Measurements from ENCODE around the gene EPHA6. TPM values are rescaled to one million over a fixed set of nuclear protein-coding genes. Genes with fewer than 3 reads are reported as not detected.

Gene EPHA6
- total and polyA plus RNA-seq, 2 donors (not counting 1 experiment from before 2014, with no cell fraction given): not detected

DNA sequence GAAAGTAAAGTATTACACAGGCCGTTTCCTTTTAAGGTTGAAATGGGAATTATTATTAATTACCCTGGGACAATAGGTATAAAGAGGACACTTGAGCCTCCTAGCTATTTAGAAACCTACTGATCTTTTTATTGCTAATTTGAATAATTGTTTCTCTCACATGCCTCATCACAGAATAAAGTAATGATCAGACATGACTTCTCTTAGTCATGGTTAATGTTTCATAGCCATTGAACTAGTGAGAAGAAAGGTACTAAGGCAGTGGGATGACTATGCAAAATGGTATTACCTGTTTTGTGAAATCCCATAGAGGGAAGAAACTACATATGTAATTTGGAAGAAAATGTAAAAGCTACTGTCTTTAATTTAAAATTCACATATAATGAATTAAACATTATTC is 85.6 kb downstream of the EPHA6 start:
- DNase-seq (no peak), ATAC-seq (ENCODE audit: low read depth) (no peak)
- no peak overlapping the region for H3K4me3 Mint-ChIP-seq
- Histone ChIP-seq H3K9me3 (ENCODE audit: control extremely low read depth in 1 of 3, control insufficient read depth in 2 of 3, insufficient read depth in 1 of 3, low read length in 2 of 3) (peaks cover 0 to 1% (median 0%) of the 10 kb centered on the region in 3 donors), H3K4me3 (ENCODE audit: control extremely low read depth in 1 of 5, extremely low read depth in 1 of 5, insufficient read depth in 1 of 5, low read depth in 2 of 5, low read length in 4 of 5) (no peak overlapping the region), H3K4me2 (replicated peaks; ENCODE audit: low read depth, low read length, poor library complexity, severe bottlenecking) (no peak overlapping the region), H3K9ac (ENCODE audit: low read length) (no peak overlapping the region), H2AFZ (ENCODE audit: insufficient read depth, low read depth, low read length, poor library complexity, severe bottlenecking) (no peak overlapping the region), H4K20me1 (ENCODE audit: control insufficient read depth, insufficient read depth, low read length, poor library complexity, severe bottlenecking) (no peaks in the 10 kb centered on the region), H3K79me2 (ENCODE audit: control insufficient read depth, insufficient read depth, low read length) (no peaks in the 10 kb centered on the region), H3K27me3 (replicated peaks in 1 of 4; ENCODE audit: control extremely low read depth in 1 of 4, control insufficient read depth in 3 of 4, insufficient read depth in 4 of 4, low read length in 3 of 4) (no peaks in the 10 kb centered on the region), H3K27ac (ENCODE audit: low read length in 2 of 2) (no peak overlapping the region), H3K36me3 (replicated peaks in 1 of 2; ENCODE audit: control extremely low read depth in 1 of 2, control insufficient read depth in 1 of 2, extremely low read depth in 1 of 2, insufficient read depth in 2 of 2, low read length in 1 of 2) (no peaks in the 10 kb centered on the region), H3K4me1 (ENCODE audit: control insufficient read depth in 2 of 2, insufficient read depth in 2 of 2, low read length in 2 of 2) (no peaks in the 10 kb centered on the region)
- TF ChIP-seq EZH2 (IDR thresholded peaks at IDR 0.05; ENCODE audit: borderline replicate concordance, insufficient read depth, low read depth, low read length, poor library complexity, severe bottlenecking): no peak
- CTCF ChIA-PET: no interaction called here
- intact Hi-C loops (cut with micrococcal nuclease): no loop called here
- H3K9me3 Mint-ChIP-seq (ENCODE audit: insufficient read depth): no peaks in the 10 kb centered on the region
- no peak overlapping the region for H3K27ac Mint-ChIP-seq
- WGBS (ENCODE audit: insufficient coverage): no CpG with 5 or more reads among the region's 1 CpG
- H3K27me3 Mint-ChIP-seq: no peaks in the 10 kb centered on the region
- POLR2A ChIA-PET: no interaction called here
- H3K4me1 Mint-ChIP-seq: no peaks in the 10 kb centered on the region

DNA sequence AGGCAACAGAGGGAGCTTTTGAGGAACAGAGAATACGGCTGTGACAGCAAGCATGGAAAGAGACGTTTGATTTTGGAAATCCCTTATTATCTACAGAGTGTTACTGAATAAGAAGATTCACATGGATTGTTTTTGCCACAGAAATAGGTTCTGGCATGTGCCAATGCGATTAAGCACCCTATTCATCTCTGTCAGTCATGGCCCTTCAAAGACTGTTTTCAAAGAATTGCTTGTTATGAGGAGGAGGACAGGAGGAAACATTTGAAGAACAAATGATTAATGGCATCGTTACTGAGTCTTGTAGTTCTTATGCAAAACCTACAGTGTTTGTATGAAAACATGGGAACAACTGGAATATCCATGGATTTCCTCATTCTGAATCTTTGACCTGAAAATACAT is 86.2 kb downstream of the EPHA6 start:
- 83% methylated on average over 2 of the region's 4 CpGs for WGBS (ENCODE audit: insufficient coverage)
- H3K79me2 ChIP-seq (ENCODE audit: control insufficient read depth, insufficient read depth, low read length): no peaks in the 10 kb centered on the region
- no peaks in the 10 kb centered on the region for H3K4me1 Mint-ChIP-seq
- ATAC-seq (ENCODE audit: low read depth): no peak
- intact Hi-C loops (cut with micrococcal nuclease): no loop called here
- ChIA-PET POLR2A (no interaction called here), CTCF (no interaction called here)
- no peak overlapping the region for H3K4me2 ChIP-seq (replicated peaks; ENCODE audit: low read depth, low read length, poor library complexity, severe bottlenecking)
- H3K27ac Mint-ChIP-seq: no peak overlapping the region
- no peak overlapping the region for H3K4me3 Mint-ChIP-seq
- no peak overlapping the region for H3K9ac ChIP-seq (ENCODE audit: low read length)
- no peak for TF ChIP-seq EZH2 (IDR thresholded peaks at IDR 0.05; ENCODE audit: borderline replicate concordance, insufficient read depth, low read depth, low read length, poor library complexity, severe bottlenecking)
- TF ChIP-seq, protein P1, sequence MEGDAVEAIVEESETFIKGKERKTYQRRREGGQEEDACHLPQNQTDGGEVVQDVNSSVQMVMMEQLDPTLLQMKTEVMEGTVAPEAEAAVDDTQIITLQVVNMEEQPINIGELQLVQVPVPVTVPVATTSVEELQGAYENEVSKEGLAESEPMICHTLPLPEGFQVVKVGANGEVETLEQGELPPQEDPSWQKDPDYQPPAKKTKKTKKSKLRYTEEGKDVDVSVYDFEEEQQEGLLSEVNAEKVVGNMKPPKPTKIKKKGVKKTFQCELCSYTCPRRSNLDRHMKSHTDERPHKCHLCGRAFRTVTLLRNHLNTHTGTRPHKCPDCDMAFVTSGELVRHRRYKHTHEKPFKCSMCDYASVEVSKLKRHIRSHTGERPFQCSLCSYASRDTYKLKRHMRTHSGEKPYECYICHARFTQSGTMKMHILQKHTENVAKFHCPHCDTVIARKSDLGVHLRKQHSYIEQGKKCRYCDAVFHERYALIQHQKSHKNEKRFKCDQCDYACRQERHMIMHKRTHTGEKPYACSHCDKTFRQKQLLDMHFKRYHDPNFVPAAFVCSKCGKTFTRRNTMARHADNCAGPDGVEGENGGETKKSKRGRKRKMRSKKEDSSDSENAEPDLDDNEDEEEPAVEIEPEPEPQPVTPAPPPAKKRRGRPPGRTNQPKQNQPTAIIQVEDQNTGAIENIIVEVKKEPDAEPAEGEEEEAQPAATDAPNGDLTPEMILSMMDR (IDR thresholded peaks at IDR 0.05): no peak
- no peak overlapping the region for H3K27ac ChIP-seq (ENCODE audit: low read length in 2 of 2)
- H3K4me1 ChIP-seq (ENCODE audit: control insufficient read depth in 2 of 2, insufficient read depth in 2 of 2, low read length in 2 of 2): no peaks in the 10 kb centered on the region
- no peak overlapping the region for H2AFZ ChIP-seq (ENCODE audit: insufficient read depth, low read depth, low read length, poor library complexity, severe bottlenecking)
- DNase-seq: no peak
- no peaks in the 10 kb centered on the region for H4K20me1 ChIP-seq (ENCODE audit: control insufficient read depth, insufficient read depth, low read length, poor library complexity, severe bottlenecking)
- H3K9me3 ChIP-seq (ENCODE audit: control extremely low read depth in 1 of 3, control insufficient read depth in 2 of 3, insufficient read depth in 1 of 3, low read length in 2 of 3): peaks cover 0 to 1% (median 0%) of the 10 kb centered on the region in 3 donors
- no peaks in the 10 kb centered on the region for H3K27me3 Mint-ChIP-seq
- no peaks in the 10 kb centered on the region for H3K36me3 ChIP-seq (replicated peaks in 1 of 2; ENCODE audit: control extremely low read depth in 1 of 2, control insufficient read depth in 1 of 2, extremely low read depth in 1 of 2, insufficient read depth in 2 of 2, low read length in 1 of 2)
- no peaks in the 10 kb centered on the region for H3K27me3 ChIP-seq (replicated peaks in 1 of 4; ENCODE audit: control extremely low read depth in 1 of 4, control insufficient read depth in 3 of 4, insufficient read depth in 4 of 4, low read length in 3 of 4)
- H3K4me3 ChIP-seq (ENCODE audit: control extremely low read depth in 1 of 5, extremely low read depth in 1 of 5, insufficient read depth in 1 of 5, low read depth in 2 of 5, low read length in 4 of 5): no peak overlapping the region
- H3K9me3 Mint-ChIP-seq (ENCODE audit: insufficient read depth): no peaks in the 10 kb centered on the region

Data from B cell (primary cell).